Measurements from ENCODE around the gene TLR6.

GRCh38 chr4:38832624-38833528 is 23.7 kb downstream of the TLR6 start:
- no peak for TF ChIP-seq EZH2 (IDR thresholded peaks at IDR 0.05; ENCODE audit: insufficient read depth, poor library complexity, severe bottlenecking)
- TF ChIP-seq EZH2phosphoT487 (IDR thresholded peaks at IDR 0.05; ENCODE audit: insufficient read depth, low read depth), result no peak

Data from GM23248 (cell line).